ENCODE data around the gene ZNF559.

GRCh38 chr19:9352505-9352904 lies 28.5 kb downstream of the ZNF559 start:
- TF ChIP-seq CTCF (IDR thresholded peaks at IDR 0.05 in 4 of 5, conservative IDR thresholded peaks at IDR 0.05 in 1 of 5) = no peak
- no peak for TF ChIP-seq POLR2A (IDR thresholded peaks at IDR 0.05)
